H9 (cell line): Measurements from ENCODE around the gene PPP2CA. TPM values are rescaled to one million over a fixed set of nuclear protein-coding genes. Genes with fewer than 3 reads are reported as not detected.

Source experiments
- DNase-seq: peaks from one replicate; pipeline ENCODE4 v3.0.0-alpha.2; 2017
- H2AFZ ChIP-seq: one replicate; pipeline ENCODE4 v1.6.1; 2013; ENCODE audit warnings: mild to moderate bottlenecking, low read length, control low read depth, moderate library complexity
- H2AK5ac ChIP-seq: 2 replicates; pipeline ENCODE4 v1.6.1; 2013; ENCODE audit warnings: low read length, control low read depth, mixed read lengths; ENCODE audit not compliant: insufficient read length
- H2BK120ac ChIP-seq: one replicate; pipeline ENCODE4 v1.6.1; 2013; ENCODE audit warnings: low read depth, mild to moderate bottlenecking, low read length, control low read depth, inconsistent platforms; ENCODE audit not compliant: poor library complexity, severe bottlenecking
- H2BK12ac ChIP-seq: 2 replicates; pipeline ENCODE4 v1.6.1; 2013; ENCODE audit warnings: low read length, control low read depth, mixed read lengths, low read depth; ENCODE audit not compliant: insufficient read length
- H2BK15ac ChIP-seq: 2 replicates; pipeline ENCODE4 v1.6.1; 2013; ENCODE audit warnings: low read depth, low read length, control low read depth
- H2BK20ac ChIP-seq: one replicate; pipeline ENCODE4 v1.6.1; 2013; ENCODE audit warnings: low read depth, mild to moderate bottlenecking, low read length, control low read depth, inconsistent platforms; ENCODE audit not compliant: poor library complexity, severe bottlenecking
- H2BK5ac ChIP-seq: 2 replicates; pipeline ENCODE4 v1.6.1; 2013; ENCODE audit warnings: low read length, control low read depth, mixed read lengths; ENCODE audit not compliant: insufficient read length
- H3K14ac ChIP-seq: 2 replicates; pipeline ENCODE4 v1.6.1; 2013; ENCODE audit warnings: low read length, control low read depth; ENCODE audit not compliant: insufficient read depth
- H3K18ac ChIP-seq: 2 replicates; pipeline ENCODE4 v1.6.1; 2013; ENCODE audit warnings: low read depth, mild to moderate bottlenecking, mixed read lengths, low read length, control low read depth; ENCODE audit not compliant: insufficient read length
- H3K23ac ChIP-seq: 2 replicates; pipeline ENCODE4 v1.6.1; 2013; ENCODE audit warnings: low read length, control low read depth, mixed read lengths, low read depth; ENCODE audit not compliant: insufficient read length
- H3K23me2 ChIP-seq: 2 replicates; pipeline ENCODE4 v1.6.1; 2013; ENCODE audit warnings: low read depth, mild to moderate bottlenecking, mixed read lengths, low read length, control low read depth; ENCODE audit not compliant: insufficient read length, poor library complexity, severe bottlenecking
- H3K27ac ChIP-seq: 2 replicates; pipeline ENCODE4 v1.5.1; 2013; ENCODE audit warnings: low read length, control low read depth, mixed read lengths, low read depth; ENCODE audit not compliant: insufficient read length
- H3K27me3 ChIP-seq: 2 replicates; pipeline ENCODE4 v1.6.1; 2013; ENCODE audit warnings: low read length, control low read depth, inconsistent platforms; ENCODE audit not compliant: insufficient read depth
- H3K4ac ChIP-seq: 2 replicates; pipeline ENCODE4 v1.6.1; 2013; ENCODE audit warnings: low read depth, mild to moderate bottlenecking, control low read depth, inconsistent platforms, low read length, moderate library complexity
- H3K4me1 ChIP-seq: 2 replicates; pipeline ENCODE4 v1.6.1; 2013; ENCODE audit warnings: low read length, control low read depth, inconsistent platforms; ENCODE audit not compliant: insufficient read depth
- H3K4me2 ChIP-seq: 2 replicates; pipeline ENCODE4 v1.6.1; 2013; ENCODE audit warnings: low read length, control low read depth, mixed read lengths; ENCODE audit not compliant: insufficient read length, insufficient read depth
- H3K56ac ChIP-seq: 2 replicates; pipeline ENCODE4 v1.6.1; 2013; ENCODE audit warnings: low read depth, mild to moderate bottlenecking, mixed read lengths, low read length, control low read depth; ENCODE audit not compliant: insufficient read length
- H3K79me1 ChIP-seq: 2 replicates; pipeline ENCODE4 v1.6.1; 2013; ENCODE audit warnings: low read depth, mild to moderate bottlenecking, moderate library complexity, low read length, control low read depth, inconsistent platforms; ENCODE audit not compliant: insufficient read depth, poor library complexity, severe bottlenecking
- H3K79me2 ChIP-seq: 2 replicates; pipeline ENCODE4 v1.6.1; 2013; ENCODE audit warnings: low read length, control low read depth, inconsistent platforms; ENCODE audit not compliant: insufficient read depth
- H3K9ac ChIP-seq: 2 replicates; pipeline ENCODE4 v1.6.1; 2013; ENCODE audit warnings: low read length, control low read depth, mixed read lengths; ENCODE audit not compliant: insufficient read length; ENCODE audit errors: extremely low read depth
- H3K9me3 ChIP-seq: one replicate; pipeline ENCODE4 v1.6.1; 2013; ENCODE audit warnings: low read depth, low read length, inconsistent platforms; ENCODE audit not compliant: control insufficient read depth
- H3T11ph ChIP-seq: one replicate; pipeline ENCODE4 v1.6.1; 2013; ENCODE audit warnings: mild to moderate bottlenecking, low read length, control low read depth, inconsistent platforms
- H4K20me1 ChIP-seq: one replicate; pipeline ENCODE4 v1.6.1; 2013; ENCODE audit not compliant: control insufficient read depth, insufficient read length, insufficient read depth
- H4K5ac ChIP-seq: 2 replicates; pipeline ENCODE4 v1.6.1; 2013; ENCODE audit warnings: low read depth, mild to moderate bottlenecking, mixed read lengths, low read length, control low read depth; ENCODE audit not compliant: insufficient read length
- H4K8ac ChIP-seq: replicated peaks from 2 replicates; pipeline ENCODE4 v1.6.1; 2013; ENCODE audit warnings: low read length, control low read depth, mixed read lengths, low read depth; ENCODE audit not compliant: insufficient read length
- H4K91ac ChIP-seq: 2 replicates; pipeline ENCODE4 v1.6.1; 2013; ENCODE audit warnings: low read depth, mild to moderate bottlenecking, moderate library complexity, mixed read lengths, low read length, control low read depth; ENCODE audit not compliant: insufficient read length
- H3K27ac Mint-ChIP-seq, 3 experiments: 2 replicates in 2 of 3; 3 replicates in 1 of 3; pipeline ENCODE4 v1.8.0; 2020 to 2021; ENCODE audit warnings: mixed read lengths in 3 of 3, mild to moderate bottlenecking in 1 of 3, moderate library complexity in 1 of 3
- H3K27me3 Mint-ChIP-seq: 2 replicates; pipeline ENCODE4 v1.8.0; 2021; ENCODE audit warnings: low read depth, mild to moderate bottlenecking, moderate library complexity, mixed read lengths
- H3K36me3 Mint-ChIP-seq, 3 experiments: 2 replicates in 2 of 3; 3 replicates in 1 of 3; pipeline ENCODE4 v1.8.0; 2020 to 2021; ENCODE audit warnings: low read depth in 3 of 3, mixed read lengths in 3 of 3; ENCODE audit not compliant: insufficient read depth in 1 of 3
- H3K4me1 Mint-ChIP-seq, 2 experiments: 2 replicates each; pipeline ENCODE4 v1.8.0; 2020; ENCODE audit warnings: mixed read lengths in 2 of 2
- H3K4me3 Mint-ChIP-seq, 2 experiments: 2 replicates in 1 of 2; 3 replicates in 1 of 2; pipeline ENCODE4 v1.8.0; 2020 to 2021; ENCODE audit warnings: mild to moderate bottlenecking in 2 of 2, mixed read lengths in 2 of 2, moderate library complexity in 1 of 2
- H3K9me3 Mint-ChIP-seq, 2 experiments: 2 replicates in 1 of 2; 3 replicates in 1 of 2; pipeline ENCODE4 v1.8.0; 2020; ENCODE audit warnings: mild to moderate bottlenecking in 2 of 2, mixed read lengths in 2 of 2, moderate library complexity in 1 of 2
- CTCF ChIP-seq: fragments of 200-600 bp; sonication (generic); conservative IDR thresholded peaks from 3 replicates; pipeline ENCODE4 v1.8.0; 2021; ENCODE audit warnings: antibody characterized with exemption, mild to moderate bottlenecking
- WGBS: extraction: QIAGEN DNeasy Blood & Tissue Kit; methylation state at CpG from one replicate; pipeline ENCODE4 v1.1.7; 2013; ENCODE audit warnings: missing lambda C conversion rate, low lambda C conversion rate, mixed read lengths; ENCODE audit not compliant: insufficient read length; ENCODE audit errors: extremely low coverage; 5-methylcytosine and 5-hydroxymethylcytosine counted together
- total RNA-seq: library from RNA; stranded (reverse); gene quantifications from 2 replicates; pipeline ENCODE4 v1.2.1, GENCODE V29; 2021

The PPP2CA gene
- total RNA-seq, 1 experiment from 2014 or later: 244 TPM

GRCh38 chr5:134153657-134154056, 72.2 kb downstream of the PPP2CA start:
- H3K4me3 Mint-ChIP-seq: no peak overlapping the region
- Histone ChIP-seq H3K9me3 (no peaks in the 10 kb centered on the region), H3K23me2 (no peaks in the 10 kb centered on the region), H3K14ac (no peak overlapping the region), H3K18ac (no peak overlapping the region), H3K23ac (no peak overlapping the region), H2BK15ac (no peak overlapping the region), H3K4me1 (no peaks in the 10 kb centered on the region), H4K20me1 (no peaks in the 10 kb centered on the region), H2BK5ac (no peak overlapping the region), H3K27ac (no peak overlapping the region), H2AFZ (no peak overlapping the region), H3K79me1 (no peaks in the 10 kb centered on the region), H3K79me2 (no peaks in the 10 kb centered on the region), H2BK12ac (no peak overlapping the region), H3K9ac (no peak overlapping the region), H4K8ac (no peak overlapping the region), H3K4me2 (no peak overlapping the region), H2BK20ac (no peak overlapping the region), H3T11ph (no peak overlapping the region), H2AK5ac (no peak overlapping the region), H3K4ac (no peak overlapping the region), H3K56ac (no peak overlapping the region), H4K5ac (no peak overlapping the region), H4K91ac (no peak overlapping the region), H2BK120ac (no peak overlapping the region), H3K27me3 (no peaks in the 10 kb centered on the region)
- no peak for DNase-seq
- no CpG with 5 or more reads among the region's 1 CpG for WGBS
- no peak overlapping the region for H3K27ac Mint-ChIP-seq
- peaks cover 31 to 81% (median 73%) of the 10 kb centered on the region in 3 experiments for H3K36me3 Mint-ChIP-seq
- H3K27me3 Mint-ChIP-seq: no peaks in the 10 kb centered on the region
- no peak for TF ChIP-seq CTCF
- no peaks in the 10 kb centered on the region for H3K9me3 Mint-ChIP-seq
- no peaks in the 10 kb centered on the region for H3K4me1 Mint-ChIP-seq
